ENCODE measurements around the gene KEL.

- TF ChIP-seq, protein P1, sequence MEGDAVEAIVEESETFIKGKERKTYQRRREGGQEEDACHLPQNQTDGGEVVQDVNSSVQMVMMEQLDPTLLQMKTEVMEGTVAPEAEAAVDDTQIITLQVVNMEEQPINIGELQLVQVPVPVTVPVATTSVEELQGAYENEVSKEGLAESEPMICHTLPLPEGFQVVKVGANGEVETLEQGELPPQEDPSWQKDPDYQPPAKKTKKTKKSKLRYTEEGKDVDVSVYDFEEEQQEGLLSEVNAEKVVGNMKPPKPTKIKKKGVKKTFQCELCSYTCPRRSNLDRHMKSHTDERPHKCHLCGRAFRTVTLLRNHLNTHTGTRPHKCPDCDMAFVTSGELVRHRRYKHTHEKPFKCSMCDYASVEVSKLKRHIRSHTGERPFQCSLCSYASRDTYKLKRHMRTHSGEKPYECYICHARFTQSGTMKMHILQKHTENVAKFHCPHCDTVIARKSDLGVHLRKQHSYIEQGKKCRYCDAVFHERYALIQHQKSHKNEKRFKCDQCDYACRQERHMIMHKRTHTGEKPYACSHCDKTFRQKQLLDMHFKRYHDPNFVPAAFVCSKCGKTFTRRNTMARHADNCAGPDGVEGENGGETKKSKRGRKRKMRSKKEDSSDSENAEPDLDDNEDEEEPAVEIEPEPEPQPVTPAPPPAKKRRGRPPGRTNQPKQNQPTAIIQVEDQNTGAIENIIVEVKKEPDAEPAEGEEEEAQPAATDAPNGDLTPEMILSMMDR (IDR thresholded peaks at IDR 0.05 in 2 of 3, conservative IDR thresholded peaks at IDR 0.05 in 1 of 3; ENCODE audit: borderline replicate concordance in 1 of 3, insufficient read depth in 1 of 3, low read depth in 2 of 3, low read length in 2 of 3): no peak
- TF ChIP-seq POLR2A (IDR thresholded peaks at IDR 0.05; ENCODE audit: borderline replicate concordance, extremely low read depth, insufficient read depth, insufficient read length) (no peak), RAD21 (IDR thresholded peaks at IDR 0.05; ENCODE audit: low read depth) (no peak), ATF3 (IDR thresholded peaks at IDR 0.05) (no peak), CEBPB (IDR thresholded peaks at IDR 0.05; ENCODE audit: low read depth) (no peak), YY1 (IDR thresholded peaks at IDR 0.05; ENCODE audit: extremely low read depth, insufficient replicate concordance, low read depth, low read length) (no peak), SP1 (IDR thresholded peaks at IDR 0.05; ENCODE audit: low read depth) (no peak)
Measured at GRCh38 chr7:142984297-142984696, 22.1 kb upstream of the KEL start.

Data from HCT116 (cell line).